Measurements from ENCODE around the gene CLEC20A.
A peak's percentile ranks its signal among the peaks of the same experiment; 100 is the strongest.

Gene CLEC20A

DNA sequence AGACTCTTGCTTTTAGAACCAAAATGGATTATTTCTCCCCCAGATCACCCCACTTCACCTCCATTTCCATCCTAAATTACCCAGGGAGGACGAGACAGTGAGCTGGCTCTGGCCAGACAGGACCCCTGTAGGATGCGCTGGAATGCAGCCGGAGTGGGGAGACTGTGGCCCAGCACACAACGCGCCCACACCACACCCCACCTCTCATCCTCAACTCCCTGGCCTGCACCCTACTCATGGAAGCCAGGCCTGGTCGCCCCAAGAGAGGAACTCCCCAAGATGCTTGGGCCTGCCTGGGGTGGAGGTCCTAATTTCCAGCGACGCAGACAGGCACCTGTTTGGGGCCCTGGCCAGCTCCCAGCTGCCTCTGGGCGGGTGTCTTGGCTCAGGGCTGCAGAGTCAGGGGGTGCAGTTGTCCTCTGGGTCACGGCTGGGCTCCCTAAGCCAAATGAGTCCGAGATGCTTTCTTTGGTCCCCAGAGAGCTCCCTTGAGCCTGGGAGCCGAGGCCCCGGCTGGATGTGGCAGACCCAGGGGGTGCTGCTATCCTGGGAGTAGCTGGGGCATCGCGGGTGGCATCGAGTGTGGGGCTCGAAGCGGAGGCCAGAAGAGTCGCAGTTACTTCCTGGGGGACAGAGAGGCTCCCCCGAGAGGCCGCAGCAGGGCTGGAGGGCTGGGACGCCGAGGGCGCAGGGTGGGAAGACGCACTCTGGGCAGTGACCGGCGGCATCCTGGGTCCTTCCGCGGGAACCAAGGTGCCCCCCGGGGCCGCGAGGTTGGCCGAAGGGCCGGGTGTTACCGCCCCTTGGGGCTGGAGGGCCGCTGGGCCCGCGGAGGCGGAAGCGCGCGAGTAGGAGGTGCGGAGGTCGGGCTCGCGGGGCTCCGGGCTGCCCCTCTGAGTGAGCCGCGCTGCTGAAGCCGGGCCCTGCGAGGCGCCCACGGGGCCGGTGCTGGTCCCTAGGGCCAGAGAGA is 10.4 kb downstream of the CLEC20A start:
- Mint-ChIP-seq H3K9me3 (no peaks in the 10 kb centered on the region), H3K27me3 (peaks cover 4% of the 10 kb centered on the region), H3K4me3 (peak overlapping the region; percentile 59), H3K27ac (peak overlapping the region; percentile 84), H3K4me1 (peaks cover 21% of the 10 kb centered on the region), H3K36me3 (no peaks in the 10 kb centered on the region)
- peak; percentile 78 for ATAC-seq (ENCODE audit: low read depth)
- peak; percentile 30 to 51 for DNase-seq (ENCODE audit: low spot score in 2 of 2)

- H3K4me1 Mint-ChIP-seq: peaks cover 21% of the 10 kb centered on the region
- peak overlapping the region; percentile 7 for H3K27ac Mint-ChIP-seq
- H3K27me3 Mint-ChIP-seq: peaks cover 4% of the 10 kb centered on the region
- ATAC-seq (ENCODE audit: low read depth): no peak
- H3K36me3 Mint-ChIP-seq: no peaks in the 10 kb centered on the region
- no peak for DNase-seq (ENCODE audit: low spot score in 2 of 2)
- H3K4me3 Mint-ChIP-seq: peak overlapping the region; percentile 9
- no peaks in the 10 kb centered on the region for H3K9me3 Mint-ChIP-seq
Measured at GRCh38 chr1:178485541-178485981, 11.2 kb downstream of the CLEC20A start.

- ATAC-seq (ENCODE audit: low read depth) (no peak), DNase-seq (ENCODE audit: low spot score in 2 of 2) (no peak)
- H3K9me3 Mint-ChIP-seq: no peaks in the 10 kb centered on the region
- no peak overlapping the region for H3K4me3 Mint-ChIP-seq
- peaks cover 4% of the 10 kb centered on the region for H3K27me3 Mint-ChIP-seq
- H3K36me3 Mint-ChIP-seq: no peaks in the 10 kb centered on the region
- peaks cover 21% of the 10 kb centered on the region for H3K4me1 Mint-ChIP-seq
- H3K27ac Mint-ChIP-seq: no peak overlapping the region
Measured at GRCh38 chr1:178484698-178485225, 12.0 kb downstream of the CLEC20A start.

DNA sequence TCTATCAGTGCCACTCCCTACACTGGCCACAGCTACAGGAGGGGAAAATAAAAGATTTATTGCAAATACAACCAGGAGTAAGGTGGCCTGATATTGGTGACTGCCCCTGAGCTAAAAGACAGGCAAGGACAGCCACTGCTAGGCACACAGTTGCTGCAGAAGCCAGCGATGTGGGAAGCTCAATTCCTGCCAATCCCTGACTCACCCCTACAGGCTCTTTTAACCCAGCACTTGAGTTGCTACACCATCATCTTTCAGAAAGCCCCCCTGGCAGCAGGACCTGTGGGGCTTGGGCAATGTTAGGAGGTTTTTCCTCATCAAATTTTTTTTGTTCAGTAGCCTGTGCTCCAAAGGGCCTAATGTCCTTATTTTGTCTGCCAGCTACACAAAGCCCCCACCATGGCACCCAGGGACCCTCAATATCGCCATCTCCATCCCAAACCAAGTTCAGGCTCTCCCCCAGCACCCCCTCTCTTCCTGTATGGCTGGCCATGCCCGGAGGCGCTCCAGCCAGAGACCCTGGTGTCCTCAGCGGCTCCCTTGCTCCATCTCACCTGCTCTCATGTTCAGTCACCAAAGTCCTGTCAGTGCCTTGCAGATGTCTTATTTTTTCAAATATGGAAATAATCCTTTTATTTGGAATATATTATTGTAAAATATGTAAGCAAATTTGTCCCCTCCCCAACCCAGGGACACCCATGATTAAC is 13.4 kb downstream of the CLEC20A start:
- Mint-ChIP-seq H3K4me3 (no peak overlapping the region), H3K27me3 (peaks cover 2% of the 10 kb centered on the region), H3K27ac (no peak overlapping the region), H3K4me1 (peaks cover 21% of the 10 kb centered on the region), H3K36me3 (no peaks in the 10 kb centered on the region), H3K9me3 (no peaks in the 10 kb centered on the region)
- ATAC-seq (ENCODE audit: low read depth) (no peak), DNase-seq (ENCODE audit: low spot score in 2 of 2) (no peak)

DNA sequence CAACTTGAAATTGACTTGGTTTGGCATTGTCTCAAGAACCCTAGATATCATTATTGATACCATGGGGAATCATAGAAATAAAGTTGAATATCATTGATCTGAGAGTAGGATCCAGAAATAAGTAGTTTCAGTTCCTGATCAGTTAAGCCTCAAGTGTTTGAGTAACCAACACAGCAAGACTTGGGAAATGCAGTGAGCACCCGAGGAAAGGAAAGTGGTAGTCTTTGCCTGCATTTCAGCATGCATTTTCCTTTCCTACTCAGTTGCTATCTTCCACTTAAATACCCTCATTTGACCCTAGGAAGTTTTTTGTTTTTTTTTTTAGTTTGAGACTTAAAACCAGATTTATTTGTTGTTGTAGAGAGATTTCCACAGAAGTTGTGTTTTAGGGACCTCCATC is 18.9 kb downstream of the CLEC20A start:
- no peak for DNase-seq (ENCODE audit: low spot score in 2 of 2)
- Mint-ChIP-seq H3K36me3 (no peaks in the 10 kb centered on the region), H3K4me3 (no peak overlapping the region), H3K27ac (no peak overlapping the region), H3K9me3 (no peaks in the 10 kb centered on the region), H3K4me1 (no peaks in the 10 kb centered on the region), H3K27me3 (peaks cover 3% of the 10 kb centered on the region)
- ATAC-seq (ENCODE audit: low read depth): no peak

DNA sequence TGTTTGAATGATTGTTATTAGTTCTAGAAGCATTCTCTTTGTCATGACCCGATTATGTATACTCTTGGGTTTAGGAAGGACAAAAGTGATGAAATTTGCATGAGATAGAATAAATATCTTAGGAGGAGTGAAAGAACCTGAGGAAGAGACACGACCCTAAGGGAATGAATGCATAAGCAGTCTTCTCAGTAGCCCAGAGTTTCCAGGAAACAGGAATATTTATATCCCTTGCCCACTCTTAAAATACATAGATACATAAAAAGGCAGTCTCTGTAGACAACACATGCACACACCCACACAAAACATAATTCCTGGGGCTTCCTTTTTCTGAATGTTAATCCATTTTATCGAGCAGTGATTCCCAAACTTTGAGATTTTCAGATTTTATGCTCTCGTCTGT is 19.4 kb downstream of the CLEC20A start:
- H3K36me3 Mint-ChIP-seq: no peaks in the 10 kb centered on the region
- peaks cover 3% of the 10 kb centered on the region for H3K4me1 Mint-ChIP-seq
- H3K9me3 Mint-ChIP-seq: no peaks in the 10 kb centered on the region
- H3K4me3 Mint-ChIP-seq: no peak overlapping the region
- DNase-seq (ENCODE audit: low spot score in 2 of 2): no peak
- no peak for ATAC-seq (ENCODE audit: low read depth)
- H3K27me3 Mint-ChIP-seq: peaks cover 7% of the 10 kb centered on the region
- no peak overlapping the region for H3K27ac Mint-ChIP-seq

- no peak overlapping the region for H3K4me3 Mint-ChIP-seq
- no peak for ATAC-seq (ENCODE audit: low read depth)
- peaks cover 11% of the 10 kb centered on the region for H3K27me3 Mint-ChIP-seq
- no peaks in the 10 kb centered on the region for H3K9me3 Mint-ChIP-seq
- DNase-seq (ENCODE audit: low spot score in 2 of 2): no peak
- peaks cover 4% of the 10 kb centered on the region for H3K4me1 Mint-ChIP-seq
- no peak overlapping the region for H3K27ac Mint-ChIP-seq
- H3K36me3 Mint-ChIP-seq: no peaks in the 10 kb centered on the region
Measured at GRCh38 chr1:178472531-178472930, 24.2 kb downstream of the CLEC20A start.

DNA sequence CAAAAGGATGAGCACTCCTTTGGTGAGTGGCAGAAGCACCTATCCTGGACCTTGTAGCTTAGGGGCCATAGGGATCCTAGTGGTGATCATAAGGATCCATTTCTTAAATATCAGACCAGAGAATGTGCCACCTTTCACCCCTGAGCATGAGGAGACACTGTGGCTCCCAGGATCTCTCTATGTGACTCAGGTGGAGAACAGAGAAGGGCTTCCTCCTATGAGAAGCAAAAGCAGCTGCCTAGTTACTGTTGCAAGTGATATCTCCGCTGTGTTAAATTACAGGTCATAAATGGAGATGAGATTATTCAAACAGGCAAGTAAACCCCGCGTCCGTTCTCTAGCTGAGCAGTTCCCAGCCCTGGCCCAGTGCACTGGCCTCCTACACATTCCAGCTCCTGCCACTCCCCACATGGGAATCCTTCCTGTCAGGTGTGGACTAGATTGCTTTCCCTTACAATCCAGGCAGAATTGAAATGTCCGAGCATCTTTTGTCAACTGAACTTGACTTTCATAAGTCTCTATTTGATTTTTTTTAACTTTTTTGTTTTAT is 26.3 kb downstream of the CLEC20A start:
- Mint-ChIP-seq H3K36me3 (no peaks in the 10 kb centered on the region), H3K27me3 (peaks cover 15% of the 10 kb centered on the region), H3K4me1 (peaks cover 4% of the 10 kb centered on the region), H3K4me3 (no peak overlapping the region), H3K9me3 (no peaks in the 10 kb centered on the region), H3K27ac (no peak overlapping the region)
- ATAC-seq (ENCODE audit: low read depth) (no peak), DNase-seq (ENCODE audit: low spot score in 2 of 2) (no peak)

- Mint-ChIP-seq H3K27ac (no peak overlapping the region), H3K36me3 (no peaks in the 10 kb centered on the region), H3K27me3 (peaks cover 12% of the 10 kb centered on the region), H3K9me3 (no peaks in the 10 kb centered on the region), H3K4me3 (no peak overlapping the region), H3K4me1 (peaks cover 4% of the 10 kb centered on the region)
- DNase-seq (ENCODE audit: low spot score in 2 of 2) (no peak), ATAC-seq (ENCODE audit: low read depth) (no peak)
Measured at GRCh38 chr1:178467837-178468236, 28.9 kb downstream of the CLEC20A start.

DNA sequence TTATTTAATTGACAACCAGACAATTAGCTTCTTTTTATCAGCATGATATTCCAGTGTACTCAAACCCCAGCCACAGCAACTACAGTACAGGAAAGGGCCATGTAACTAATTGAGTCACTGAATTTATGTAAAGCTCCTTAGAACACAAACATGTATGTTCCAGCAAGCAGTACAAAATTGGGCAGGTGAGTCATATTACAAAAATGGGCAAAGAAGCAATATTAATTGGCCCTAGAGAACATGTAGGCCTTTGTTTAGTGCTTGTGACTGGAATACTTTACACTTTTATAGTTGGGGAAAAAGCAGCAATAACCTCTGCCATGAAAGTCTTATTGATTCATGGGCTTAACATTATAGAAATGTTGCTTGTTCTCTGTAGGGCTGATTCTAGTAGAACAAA is 31.8 kb downstream of the CLEC20A start:
- Mint-ChIP-seq H3K4me1 (no peaks in the 10 kb centered on the region), H3K4me3 (no peak overlapping the region), H3K9me3 (no peaks in the 10 kb centered on the region), H3K36me3 (no peaks in the 10 kb centered on the region), H3K27me3 (peaks cover 7% of the 10 kb centered on the region), H3K27ac (no peak overlapping the region)
- DNase-seq (ENCODE audit: low spot score in 2 of 2) (no peak), ATAC-seq (ENCODE audit: low read depth) (no peak)

GRCh38 chr1:178464566-178464965 is 32.2 kb downstream of the CLEC20A start:
- H3K4me3 Mint-ChIP-seq: no peak overlapping the region
- DNase-seq (ENCODE audit: low spot score in 2 of 2): no peak
- H3K9me3 Mint-ChIP-seq: no peaks in the 10 kb centered on the region
- H3K27me3 Mint-ChIP-seq: peaks cover 7% of the 10 kb centered on the region
- H3K27ac Mint-ChIP-seq: no peak overlapping the region
- ATAC-seq (ENCODE audit: low read depth): no peak
- no peaks in the 10 kb centered on the region for H3K4me1 Mint-ChIP-seq
- H3K36me3 Mint-ChIP-seq: no peaks in the 10 kb centered on the region

GRCh38 chr1:178464141-178464540 is 32.6 kb downstream of the CLEC20A start:
- H3K9me3 Mint-ChIP-seq: no peaks in the 10 kb centered on the region
- peaks cover 7% of the 10 kb centered on the region for H3K27me3 Mint-ChIP-seq
- no peak for ATAC-seq (ENCODE audit: low read depth)
- no peak overlapping the region for H3K27ac Mint-ChIP-seq
- H3K4me3 Mint-ChIP-seq: no peak overlapping the region
- H3K36me3 Mint-ChIP-seq: no peaks in the 10 kb centered on the region
- H3K4me1 Mint-ChIP-seq: no peaks in the 10 kb centered on the region
- DNase-seq (ENCODE audit: low spot score in 2 of 2): no peak

- Mint-ChIP-seq H3K27ac (no peak overlapping the region), H3K4me1 (no peaks in the 10 kb centered on the region), H3K36me3 (no peaks in the 10 kb centered on the region), H3K4me3 (no peak overlapping the region), H3K27me3 (peaks cover under 1% of the 10 kb centered on the region), H3K9me3 (no peaks in the 10 kb centered on the region)
- DNase-seq (ENCODE audit: low spot score in 2 of 2): no peak
- ATAC-seq (ENCODE audit: low read depth): no peak
Measured at GRCh38 chr1:178461701-178462100, 35.1 kb downstream of the CLEC20A start.

DNA sequence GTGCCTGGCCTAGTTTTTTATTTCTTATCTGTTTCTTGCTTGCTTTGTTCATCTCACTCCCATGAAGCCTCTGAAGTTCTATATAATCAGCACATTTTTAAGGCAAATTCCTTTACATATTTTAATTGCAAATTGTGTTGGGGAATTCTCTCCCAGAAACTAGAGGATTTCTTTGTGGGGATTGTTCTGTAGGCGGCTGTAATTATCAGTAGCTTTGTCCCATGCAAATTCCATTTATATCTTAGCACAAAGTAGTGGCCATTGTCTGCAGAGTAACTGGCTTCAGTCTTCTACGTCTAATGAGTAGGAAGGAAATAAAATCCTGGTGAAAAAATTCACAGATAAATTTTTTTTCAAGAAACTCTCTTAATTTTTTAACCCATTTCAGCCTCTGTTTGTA is 35.7 kb downstream of the CLEC20A start:
- Mint-ChIP-seq H3K27ac (no peak overlapping the region), H3K4me1 (no peaks in the 10 kb centered on the region), H3K27me3 (no peaks in the 10 kb centered on the region), H3K9me3 (no peaks in the 10 kb centered on the region), H3K4me3 (no peak overlapping the region), H3K36me3 (no peaks in the 10 kb centered on the region)
- ATAC-seq (ENCODE audit: low read depth): no peak
- no peak for DNase-seq (ENCODE audit: low spot score in 2 of 2)

All from memory B cell (primary cell).